ENCODE measurements around the gene PLXNC1. TPM values are rescaled to one million over a fixed set of nuclear protein-coding genes. Genes with fewer than 3 reads are reported as not detected.

PLXNC1 gene
- total and polyA plus RNA-seq, 7 experiments from 2014 or later, result 2.5 to 57.2 (median 12.6) TPM

DNA sequence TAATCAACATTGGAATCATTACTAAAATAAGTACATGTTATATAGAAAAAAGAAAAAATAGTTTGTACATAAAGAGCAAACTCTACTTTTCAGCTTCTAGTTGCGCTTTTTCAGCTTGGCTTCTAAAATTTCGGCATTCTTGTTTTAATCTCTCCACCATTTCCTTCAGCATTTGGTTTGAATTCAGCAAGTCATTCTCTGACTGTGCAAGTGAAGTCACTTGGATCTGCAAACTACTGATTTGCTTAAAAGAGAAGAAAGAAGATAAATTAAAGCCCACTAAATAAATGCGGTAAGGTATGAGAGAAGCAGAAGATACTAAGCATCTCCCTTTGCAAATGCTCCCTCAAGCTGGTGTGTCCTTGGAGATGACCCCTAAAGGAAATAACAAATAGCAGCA, 185.0 kb downstream of the PLXNC1 start:
- no peak overlapping the region for H3K27ac ChIP-seq (ENCODE audit: low read depth, low read length)
- H3K27me3 ChIP-seq (ENCODE audit: control insufficient read depth in 2 of 2, insufficient read depth in 2 of 2, low read length in 2 of 2), result no peaks in the 10 kb centered on the region
- H3K4me3 Mint-ChIP-seq, result no peak overlapping the region
- ATAC-seq (no peak), DNase-seq (no peak)
- H3K36me3 Mint-ChIP-seq, result peaks cover 2 to 41% (median 34%) of the 10 kb centered on the region in 5 donors
- no peaks in the 10 kb centered on the region for H3K9me3 ChIP-seq (ENCODE audit: control insufficient read depth in 2 of 3, low read length in 3 of 3)
- H3K4me3 ChIP-seq (ENCODE audit: low read length), result no peak overlapping the region
- intact Hi-C loops (cut with micrococcal nuclease), result no loop called here
- H3K27ac Mint-ChIP-seq, result peak overlapping the region in 1 of 9 donors; percentile 36
- peaks cover 0 to 10% (median 0%) of the 10 kb centered on the region in 7 donors for H3K4me1 Mint-ChIP-seq
- H3K36me3 ChIP-seq (ENCODE audit: control insufficient read depth in 2 of 3, insufficient read depth in 3 of 3, low read length in 3 of 3), result peaks cover 0 to 11% (median 0%) of the 10 kb centered on the region in 3 experiments
- H3K4me1 ChIP-seq (ENCODE audit: control insufficient read depth in 2 of 2, insufficient read depth in 2 of 2, low read length in 2 of 2), result no peaks in the 10 kb centered on the region
- no peaks in the 10 kb centered on the region for H3K27me3 Mint-ChIP-seq
- ChIA-PET POLR2A (no interaction called here), CTCF (no interaction called here)
- H3K9me3 Mint-ChIP-seq, result peaks cover 0 to 4% (median 0%) of the 10 kb centered on the region in 11 donors

DNA sequence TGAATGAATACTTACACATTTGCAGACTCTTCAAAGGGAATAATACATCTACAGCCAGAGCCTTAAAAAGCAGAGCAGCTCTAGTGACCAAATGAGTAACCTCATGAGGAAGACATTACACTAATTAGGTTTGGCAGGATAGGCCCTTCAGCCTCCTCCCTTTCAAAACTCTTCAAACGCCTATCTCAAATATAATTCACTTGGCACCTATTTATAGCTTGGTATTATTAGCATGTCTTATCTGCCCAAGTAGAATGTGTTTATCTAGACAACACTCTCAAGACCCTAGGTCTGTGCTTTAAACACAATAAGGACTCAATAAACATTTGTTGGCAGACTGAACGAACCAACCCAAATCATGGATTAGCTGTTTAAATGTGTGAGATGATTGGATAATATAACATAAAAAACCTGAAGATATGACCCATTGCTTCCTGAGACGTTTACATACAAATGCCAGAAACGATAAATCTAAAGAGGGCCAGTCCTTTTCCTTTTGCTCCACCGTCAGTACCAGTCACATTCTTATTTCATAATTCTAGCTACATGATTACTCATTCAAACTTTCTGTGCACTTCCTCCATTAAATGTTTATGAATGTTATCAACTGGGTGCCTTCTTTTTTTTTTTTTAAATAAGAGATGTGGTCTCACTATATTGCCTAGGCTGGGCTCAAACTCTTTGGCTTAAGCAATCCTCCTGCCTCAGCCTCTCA, 188.0 kb downstream of the PLXNC1 start:
- H3K4me1 ChIP-seq (ENCODE audit: control insufficient read depth in 2 of 2, insufficient read depth in 2 of 2, low read length in 2 of 2), result no peaks in the 10 kb centered on the region
- Mint-ChIP-seq H3K4me1 (peaks cover 0 to 2% (median 0%) of the 10 kb centered on the region in 7 donors), H3K36me3 (peaks cover 0 to 40% (median 22%) of the 10 kb centered on the region in 5 donors), H3K27me3 (no peaks in the 10 kb centered on the region), H3K9me3 (peaks cover 0 to 2% (median 0%) of the 10 kb centered on the region in 11 donors), H3K4me3 (no peak overlapping the region), H3K27ac (no peak overlapping the region)
- no peak overlapping the region for H3K27ac ChIP-seq (ENCODE audit: low read depth, low read length)
- no peak overlapping the region for H3K4me3 ChIP-seq (ENCODE audit: low read length)
- H3K36me3 ChIP-seq (ENCODE audit: control insufficient read depth in 2 of 3, insufficient read depth in 3 of 3, low read length in 3 of 3), result peaks cover 0 to 4% (median 0%) of the 10 kb centered on the region in 3 experiments
- ATAC-seq (no peak), DNase-seq (no peak)
- POLR2A ChIA-PET, result no interaction called here
- CTCF ChIA-PET, result interaction anchor here (0.6 kb wide), 1 partner anchor 1357 kb away, joined by 7 read pairs; no protein-coding TSS in a partner anchor
- no peaks in the 10 kb centered on the region for H3K9me3 ChIP-seq (ENCODE audit: control insufficient read depth in 2 of 3, low read length in 3 of 3)
- intact Hi-C loops (cut with micrococcal nuclease), result no loop called here
- H3K27me3 ChIP-seq (ENCODE audit: control insufficient read depth in 2 of 2, insufficient read depth in 2 of 2, low read length in 2 of 2), result no peaks in the 10 kb centered on the region

GRCh38 chr12:94338006-94338794, 189.8 kb downstream of the PLXNC1 start:
- peaks cover 0 to 2% (median 0%) of the 10 kb centered on the region in 11 donors for H3K9me3 Mint-ChIP-seq

DNA sequence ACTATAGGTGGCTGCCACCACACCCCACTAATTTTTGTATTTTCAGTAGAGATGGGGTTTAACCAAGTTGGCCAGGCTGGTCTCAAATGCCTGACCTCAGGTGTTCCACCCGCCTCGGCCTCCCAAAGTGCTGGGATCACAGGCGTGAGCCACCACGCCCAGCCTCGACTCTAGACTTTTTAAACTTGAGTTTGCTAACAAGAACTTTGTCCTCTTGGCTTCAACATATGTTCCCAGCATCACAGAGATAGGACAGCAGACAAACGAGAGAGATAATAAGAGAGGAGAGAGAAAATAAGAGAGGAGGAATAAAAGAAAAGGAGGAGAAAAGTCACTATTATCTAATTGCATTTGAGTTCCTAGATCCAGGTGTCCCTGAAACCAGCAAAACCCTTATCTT, 192.2 kb downstream of the PLXNC1 start:
- Histone ChIP-seq H3K9me3 (ENCODE audit: control insufficient read depth in 2 of 3, low read length in 3 of 3) (no peaks in the 10 kb centered on the region), H3K4me1 (ENCODE audit: control insufficient read depth in 2 of 2, insufficient read depth in 2 of 2, low read length in 2 of 2) (no peaks in the 10 kb centered on the region), H3K36me3 (ENCODE audit: control insufficient read depth in 2 of 3, insufficient read depth in 3 of 3, low read length in 3 of 3) (no peaks in the 10 kb centered on the region), H3K27me3 (ENCODE audit: control insufficient read depth in 2 of 2, insufficient read depth in 2 of 2, low read length in 2 of 2) (no peaks in the 10 kb centered on the region), H3K27ac (ENCODE audit: low read depth, low read length) (no peak overlapping the region), H3K4me3 (ENCODE audit: low read length) (no peak overlapping the region)
- H3K27ac Mint-ChIP-seq, result no peak overlapping the region
- intact Hi-C loops (cut with micrococcal nuclease), result no loop called here
- H3K9me3 Mint-ChIP-seq, result peaks cover 0 to 7% (median 0%) of the 10 kb centered on the region in 11 donors
- CTCF ChIA-PET, result no interaction called here
- POLR2A ChIA-PET, result no interaction called here
- no peaks in the 10 kb centered on the region for H3K27me3 Mint-ChIP-seq
- ATAC-seq (no peak), DNase-seq (no peak)
- H3K4me3 Mint-ChIP-seq, result no peak overlapping the region
- no peaks in the 10 kb centered on the region for H3K4me1 Mint-ChIP-seq
- peaks cover 0 to 39% (median 22%) of the 10 kb centered on the region in 5 donors for H3K36me3 Mint-ChIP-seq

More at GRCh38 chr12:94338006-94338794, 189.8 kb downstream of the PLXNC1 start:
- intact Hi-C loops (cut with micrococcal nuclease), result no loop called here
- Histone ChIP-seq H3K9me3 (ENCODE audit: control insufficient read depth in 2 of 3, low read length in 3 of 3) (no peaks in the 10 kb centered on the region), H3K4me3 (ENCODE audit: low read length) (no peak overlapping the region), H3K27me3 (ENCODE audit: control insufficient read depth in 2 of 2, insufficient read depth in 2 of 2, low read length in 2 of 2) (no peaks in the 10 kb centered on the region), H3K27ac (ENCODE audit: low read depth, low read length) (no peak overlapping the region), H3K36me3 (ENCODE audit: control insufficient read depth in 2 of 3, insufficient read depth in 3 of 3, low read length in 3 of 3) (no peaks in the 10 kb centered on the region), H3K4me1 (ENCODE audit: control insufficient read depth in 2 of 2, insufficient read depth in 2 of 2, low read length in 2 of 2) (no peaks in the 10 kb centered on the region)
- DNase-seq (no peak), ATAC-seq (no peak)
- no peaks in the 10 kb centered on the region for H3K27me3 Mint-ChIP-seq
- H3K27ac Mint-ChIP-seq, result no peak overlapping the region
- H3K4me1 Mint-ChIP-seq, result peaks cover 0 to 2% (median 0%) of the 10 kb centered on the region in 7 donors
- POLR2A ChIA-PET, result no interaction called here
- CTCF ChIA-PET, result no interaction called here
- H3K4me3 Mint-ChIP-seq, result no peak overlapping the region
- H3K36me3 Mint-ChIP-seq, result peaks cover 0 to 37% (median 15%) of the 10 kb centered on the region in 5 donors

DNA sequence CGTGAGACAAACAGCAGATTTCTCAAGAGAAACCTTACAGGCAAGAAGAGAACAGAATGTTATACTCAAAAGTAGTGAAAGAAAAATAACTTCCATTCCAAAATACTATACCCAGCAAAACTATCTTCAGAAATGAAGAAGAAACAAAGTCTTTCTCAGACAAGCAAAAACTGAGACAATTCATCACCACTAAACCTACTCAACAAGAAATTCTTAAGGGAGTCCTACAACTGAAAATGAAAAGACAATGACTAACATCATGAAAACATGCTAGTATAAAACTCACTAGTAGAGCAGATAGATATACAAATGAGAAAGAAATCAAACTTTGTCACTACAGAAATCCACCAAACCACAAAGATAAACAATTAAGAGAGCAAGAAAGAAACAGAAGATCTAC, 204.8 kb downstream of the PLXNC1 start:
- Histone ChIP-seq H3K4me1 (ENCODE audit: control insufficient read depth in 2 of 2, insufficient read depth in 2 of 2, low read length in 2 of 2) (no peaks in the 10 kb centered on the region), H3K9me3 (ENCODE audit: control insufficient read depth in 2 of 3, low read length in 3 of 3) (peaks cover 0 to 37% (median 12%) of the 10 kb centered on the region in 3 experiments), H3K27me3 (ENCODE audit: control insufficient read depth in 2 of 2, insufficient read depth in 2 of 2, low read length in 2 of 2) (no peaks in the 10 kb centered on the region), H3K36me3 (ENCODE audit: control insufficient read depth in 2 of 3, insufficient read depth in 3 of 3, low read length in 3 of 3) (peaks cover 0 to 5% (median 0%) of the 10 kb centered on the region in 3 experiments), H3K27ac (ENCODE audit: low read depth, low read length) (no peak overlapping the region), H3K4me3 (ENCODE audit: low read length) (no peak overlapping the region)
- Mint-ChIP-seq H3K27ac (no peak overlapping the region), H3K27me3 (no peaks in the 10 kb centered on the region), H3K9me3 (peaks cover 12 to 92% (median 51%) of the 10 kb centered on the region in 11 donors), H3K4me3 (no peak overlapping the region), H3K36me3 (peaks cover 41 to 82% (median 77%) of the 10 kb centered on the region in 5 donors), H3K4me1 (peaks cover 0 to 4% (median 0%) of the 10 kb centered on the region in 7 donors)
- intact Hi-C loops (cut with micrococcal nuclease), result no loop called here
- DNase-seq (no peak), ATAC-seq (no peak)
- ChIA-PET CTCF (no interaction called here), POLR2A (no interaction called here)
